GM21381 (cell line): Measurements from ENCODE around the gene NFXL1.

ENCODE experiments used
- ATAC-seq: cut with Tn5 transposase; IDR thresholded peaks from one replicate; pipeline ENCODE4 v1.9.1; 2021; ENCODE audit warnings: mild to moderate bottlenecking, moderate library complexity; ENCODE audit not compliant: unreplicated experiment

NFXL1 gene

DNA sequence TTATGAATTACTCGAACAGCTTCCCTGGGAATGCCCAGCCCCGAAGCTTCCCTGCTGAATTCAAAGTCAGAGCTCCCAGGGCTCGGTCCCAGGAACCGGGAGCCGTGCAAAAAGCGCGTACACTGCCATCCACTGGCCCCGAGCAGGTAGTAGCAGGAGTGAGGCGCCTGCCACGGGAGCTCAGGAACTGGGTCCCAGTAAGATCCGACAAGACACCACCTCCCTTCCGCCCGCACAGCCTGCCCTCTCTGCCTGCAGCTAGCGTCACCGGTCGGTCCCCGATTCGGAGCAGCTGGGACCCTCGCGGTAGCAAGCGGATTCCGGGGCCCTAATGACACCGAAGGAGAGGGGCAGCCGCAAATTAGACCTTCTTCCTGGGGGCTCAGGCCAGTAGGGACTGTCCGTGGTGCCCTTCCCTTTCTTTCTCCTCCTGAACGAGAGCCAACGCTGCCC, 77.7 kb downstream of the NFXL1 start:
- peak; percentile 64 for ATAC-seq

DNA sequence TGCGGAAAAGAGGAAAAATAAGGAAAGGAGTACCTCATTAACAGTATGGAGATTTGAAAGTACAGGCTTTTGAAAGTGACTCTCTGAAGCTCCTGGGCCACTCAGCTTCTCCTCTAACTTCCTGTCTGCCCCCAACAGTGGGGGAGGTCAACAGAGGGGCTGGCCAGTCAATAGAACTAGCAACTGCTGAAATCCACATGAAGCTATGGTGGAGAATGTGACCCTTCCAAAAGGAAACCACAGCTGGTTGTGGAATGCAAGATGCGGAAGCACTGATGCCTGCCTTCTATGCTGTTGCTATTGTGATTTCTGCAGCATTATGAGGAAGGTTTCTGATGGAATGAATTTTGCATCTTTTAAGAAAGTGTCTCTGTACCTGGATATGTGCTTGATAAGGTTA, 78.9 kb downstream of the NFXL1 start:
- ATAC-seq, result no peak

GRCh38 chr4:47831026-47831679, 83.2 kb downstream of the NFXL1 start:
- ATAC-seq, result no peak

- ATAC-seq, result no peak
Observed at GRCh38 chr4:47830265-47831025, 83.9 kb downstream of the NFXL1 start.

DNA sequence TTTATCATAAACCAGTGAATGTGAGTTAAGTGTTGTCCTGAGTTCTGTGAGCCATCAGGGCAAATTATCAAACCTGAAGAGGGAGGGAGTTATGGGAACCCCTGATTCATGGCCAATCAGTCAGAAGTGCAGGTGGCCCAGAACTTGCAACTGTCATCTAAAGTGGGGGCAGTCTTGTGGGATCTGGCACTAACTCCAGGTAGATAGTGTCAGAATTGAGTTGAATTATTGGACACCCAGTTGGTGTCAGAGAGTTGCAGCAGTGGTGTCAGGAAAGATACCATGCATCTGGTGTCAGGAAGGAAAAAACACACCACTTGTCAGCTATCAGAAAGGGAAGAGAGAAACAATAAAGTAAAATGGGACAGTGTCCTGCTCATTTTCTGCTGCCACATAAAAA, 84.9 kb downstream of the NFXL1 start:
- ATAC-seq, result no peak

DNA sequence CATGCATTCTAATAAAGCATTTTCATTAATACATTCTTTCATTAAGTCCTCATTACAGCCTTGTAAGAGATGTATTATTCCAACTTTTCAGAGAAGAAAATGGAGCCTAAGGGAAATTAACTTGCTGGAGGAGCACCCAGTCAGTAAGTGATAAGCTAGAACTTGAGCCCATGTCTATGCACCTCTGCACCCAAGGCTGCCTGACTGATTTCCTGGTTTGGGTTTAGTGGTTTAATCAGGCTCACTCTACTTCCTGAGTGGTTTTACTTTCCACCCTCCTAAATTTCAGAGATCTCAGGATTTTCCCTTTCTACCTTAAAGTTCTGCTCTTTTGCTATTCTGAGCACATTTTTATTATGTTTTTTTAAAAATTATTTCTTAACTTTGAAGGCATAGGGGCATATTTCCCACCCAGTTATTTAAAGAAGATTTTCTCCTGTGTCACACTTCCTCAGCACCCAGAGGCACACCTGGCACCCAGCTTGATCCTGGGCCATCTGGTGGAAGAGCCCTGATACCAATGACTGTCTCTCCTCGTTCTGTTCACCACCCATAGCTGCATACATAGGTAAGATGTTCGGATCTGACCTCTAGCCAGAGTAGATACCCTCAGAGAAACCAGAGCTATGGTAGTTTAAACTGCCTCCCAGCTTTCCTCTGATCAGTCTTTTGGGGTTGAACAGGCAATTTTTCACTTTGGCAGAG, 86.9 kb downstream of the NFXL1 start:
- ATAC-seq, result no peak

DNA sequence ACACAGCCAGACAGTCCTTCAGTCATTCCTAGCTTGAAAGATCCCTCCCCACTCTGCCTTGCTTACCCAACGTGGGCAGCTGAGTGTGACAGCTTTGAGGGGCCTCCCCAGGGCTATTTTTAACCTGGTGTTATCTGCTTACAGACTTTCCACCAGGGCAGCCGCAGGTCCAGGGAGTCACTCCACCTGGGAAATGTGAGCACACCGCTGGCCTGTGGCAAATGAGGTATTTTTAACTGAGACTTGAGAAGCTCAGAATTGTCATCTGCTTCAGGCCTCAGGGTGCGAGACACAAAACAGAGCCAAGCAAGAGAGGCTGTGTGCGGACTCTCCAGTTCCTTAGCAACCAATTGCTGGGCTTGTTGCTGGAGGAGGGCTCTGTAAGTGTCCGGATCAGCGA, 89.5 kb downstream of the NFXL1 start:
- no peak for ATAC-seq

- ATAC-seq, result no peak
Observed at GRCh38 chr4:47819178-47819577, 95.2 kb downstream of the NFXL1 start.

GRCh38 chr4:47817275-47817674, 97.1 kb downstream of the NFXL1 start:
- ATAC-seq, result no peak

GRCh38 chr4:47816748-47817147, 97.6 kb downstream of the NFXL1 start:
- no peak for ATAC-seq

DNA sequence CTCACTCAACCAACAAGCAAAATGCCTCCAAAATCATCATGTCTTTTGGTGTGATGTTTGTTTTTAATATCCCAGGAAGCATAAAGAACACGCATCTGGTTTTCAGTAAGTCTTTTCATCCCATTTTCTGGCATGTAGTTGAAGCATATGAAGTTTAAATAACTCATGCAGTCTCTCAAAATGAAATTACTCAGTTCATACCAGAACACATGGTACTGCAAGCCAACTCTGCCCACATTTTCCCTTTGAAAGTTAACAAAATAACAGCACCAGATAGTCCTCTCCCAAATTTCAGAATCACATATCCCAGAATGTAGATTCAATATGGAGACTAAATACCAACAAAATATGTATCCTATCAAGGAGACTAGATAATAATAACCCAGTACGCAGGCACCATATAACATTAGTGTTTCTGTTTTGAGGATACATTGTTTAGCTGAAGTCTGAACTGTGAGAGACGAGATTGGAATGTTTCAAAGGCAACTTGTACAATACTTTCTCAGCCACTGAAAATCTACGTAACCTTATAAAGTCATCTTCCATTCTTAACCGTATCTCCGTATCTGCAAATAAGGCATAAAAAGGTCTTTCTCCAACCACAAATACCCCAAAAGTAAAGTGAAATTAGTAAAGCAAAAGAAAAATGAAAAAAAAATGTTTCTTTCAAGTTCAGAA, 99.6 kb downstream of the NFXL1 start:
- no peak for ATAC-seq

DNA sequence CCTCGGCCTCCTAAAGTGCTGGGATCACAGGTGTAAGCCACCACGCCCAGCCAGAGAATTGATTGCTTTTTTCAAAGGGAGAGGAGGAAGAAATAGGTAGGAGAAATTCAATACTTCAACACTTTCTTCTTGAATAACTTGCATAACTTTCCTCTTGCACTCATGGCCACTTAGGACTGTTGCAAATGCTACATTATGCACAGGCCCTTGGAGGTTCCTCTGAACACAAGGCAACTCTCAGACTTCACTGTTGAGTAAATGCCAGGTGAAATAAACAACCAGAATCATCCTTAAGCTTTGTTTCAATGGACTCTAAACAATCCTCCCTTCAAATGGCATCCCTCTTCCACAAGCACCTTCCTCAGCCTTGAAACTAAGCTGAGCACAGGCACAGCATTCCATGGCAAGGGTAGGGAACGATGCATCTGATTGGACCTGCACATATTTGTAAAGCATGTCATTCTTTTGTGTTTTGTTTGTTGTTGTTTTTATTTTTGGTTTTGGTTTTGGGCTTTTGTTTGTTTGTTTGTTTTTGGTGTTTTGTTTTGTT, 104.7 kb downstream of the NFXL1 start:
- ATAC-seq, result no peak

DNA sequence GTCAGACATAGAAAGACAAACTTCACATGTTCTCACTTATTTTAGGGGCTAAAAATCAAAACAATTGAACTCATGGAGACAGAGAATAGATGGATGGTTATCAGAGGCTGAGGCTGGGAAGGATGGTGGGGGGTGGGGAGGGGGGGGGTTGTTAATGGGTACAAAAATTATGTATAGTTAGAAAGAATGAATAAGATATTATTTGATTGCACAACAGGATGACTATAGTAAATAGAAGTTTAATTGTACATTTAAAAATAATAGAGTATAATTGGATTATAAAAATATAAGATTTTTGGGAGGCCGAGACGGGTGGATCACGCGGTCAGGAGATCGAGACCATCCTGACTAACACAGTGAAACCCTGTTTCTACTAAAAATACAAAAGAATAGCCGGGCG, 109.8 kb downstream of the NFXL1 start:
- no peak for ATAC-seq

GRCh38 chr4:47801481-47802002, 112.8 kb downstream of the NFXL1 start:
- no peak for ATAC-seq

- ATAC-seq, result no peak
Observed at GRCh38 chr4:47798165-47798564, 116.2 kb downstream of the NFXL1 start.
